Measurements from ENCODE around the gene ZBTB32.

The ZBTB32 gene

DNA sequence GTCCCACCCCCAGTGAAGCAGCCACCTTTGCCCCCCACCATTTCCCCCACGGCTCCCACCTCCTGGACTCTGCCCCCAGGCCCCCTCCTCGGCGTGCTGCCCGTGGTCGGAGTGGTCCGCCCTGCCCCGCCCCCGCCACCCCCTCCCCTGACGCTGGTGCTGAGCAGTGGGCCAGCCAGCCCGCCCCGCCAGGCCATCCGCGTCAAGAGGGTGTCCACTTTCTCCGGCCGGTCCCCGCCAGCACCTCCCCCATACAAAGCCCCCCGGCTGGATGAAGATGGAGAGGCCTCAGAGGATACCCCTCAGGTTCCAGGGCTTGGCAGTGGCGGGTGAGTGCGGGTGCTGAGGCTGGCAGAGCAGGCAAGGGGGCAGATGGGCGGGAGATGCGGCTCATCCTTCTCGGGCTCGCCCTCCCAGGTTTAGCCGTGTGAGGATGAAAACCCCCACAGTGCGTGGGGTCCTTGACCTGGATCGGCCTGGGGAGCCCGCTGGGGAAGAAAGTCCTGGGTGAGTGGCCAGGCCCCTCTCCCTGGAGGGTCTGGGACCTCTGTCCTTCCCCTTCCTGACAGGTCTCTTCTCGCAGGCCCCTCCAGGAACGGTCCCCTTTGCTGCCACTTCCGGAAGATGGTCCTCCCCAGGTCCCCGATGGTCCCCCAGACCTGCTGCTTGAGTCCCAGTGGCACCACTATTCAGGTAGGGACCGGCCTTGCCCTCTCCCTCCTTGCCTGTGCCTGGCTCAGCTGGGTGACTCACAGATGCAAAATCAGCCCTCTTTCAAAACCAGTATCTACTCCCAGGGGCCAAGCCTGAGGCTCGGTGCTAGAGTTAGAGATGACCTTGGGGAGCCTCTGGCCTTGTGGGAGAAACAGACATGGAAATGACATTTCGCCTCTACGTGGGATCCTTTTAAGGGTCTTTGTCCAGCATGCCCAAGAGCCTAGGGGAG, 29.1 kb downstream of the ZBTB32 start:
- H3K27me3 ChIP-seq (ENCODE audit: control insufficient read depth, insufficient read depth, low read length) = no peaks in the 10 kb centered on the region
- H3K36me3 ChIP-seq (ENCODE audit: control insufficient read depth, insufficient read depth, low read length) = no peaks in the 10 kb centered on the region
- no peaks in the 10 kb centered on the region for H3K9me3 ChIP-seq (ENCODE audit: control insufficient read depth, low read length)
- no peak overlapping the region for H3K27ac ChIP-seq
- peaks cover 3% of the 10 kb centered on the region for H3K79me2 ChIP-seq
- no peak overlapping the region for H3K9ac ChIP-seq
- H2AFZ ChIP-seq = no peak overlapping the region
- TF ChIP-seq, protein P1, sequence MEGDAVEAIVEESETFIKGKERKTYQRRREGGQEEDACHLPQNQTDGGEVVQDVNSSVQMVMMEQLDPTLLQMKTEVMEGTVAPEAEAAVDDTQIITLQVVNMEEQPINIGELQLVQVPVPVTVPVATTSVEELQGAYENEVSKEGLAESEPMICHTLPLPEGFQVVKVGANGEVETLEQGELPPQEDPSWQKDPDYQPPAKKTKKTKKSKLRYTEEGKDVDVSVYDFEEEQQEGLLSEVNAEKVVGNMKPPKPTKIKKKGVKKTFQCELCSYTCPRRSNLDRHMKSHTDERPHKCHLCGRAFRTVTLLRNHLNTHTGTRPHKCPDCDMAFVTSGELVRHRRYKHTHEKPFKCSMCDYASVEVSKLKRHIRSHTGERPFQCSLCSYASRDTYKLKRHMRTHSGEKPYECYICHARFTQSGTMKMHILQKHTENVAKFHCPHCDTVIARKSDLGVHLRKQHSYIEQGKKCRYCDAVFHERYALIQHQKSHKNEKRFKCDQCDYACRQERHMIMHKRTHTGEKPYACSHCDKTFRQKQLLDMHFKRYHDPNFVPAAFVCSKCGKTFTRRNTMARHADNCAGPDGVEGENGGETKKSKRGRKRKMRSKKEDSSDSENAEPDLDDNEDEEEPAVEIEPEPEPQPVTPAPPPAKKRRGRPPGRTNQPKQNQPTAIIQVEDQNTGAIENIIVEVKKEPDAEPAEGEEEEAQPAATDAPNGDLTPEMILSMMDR (IDR thresholded peaks at IDR 0.05) = no peak
- no peaks in the 10 kb centered on the region for H3K4me1 ChIP-seq
- H3K4me3 ChIP-seq (ENCODE audit: low read depth, low read length) = no peak overlapping the region
- no peak overlapping the region for H3K4me2 ChIP-seq (ENCODE audit: low read length)

- Histone ChIP-seq H3K4me1 (no peaks in the 10 kb centered on the region), H3K36me3 (ENCODE audit: control insufficient read depth, insufficient read depth, low read length) (no peaks in the 10 kb centered on the region)
Observed at GRCh38 chr19:35734273-35734672, 29.9 kb downstream of the ZBTB32 start.

DNA sequence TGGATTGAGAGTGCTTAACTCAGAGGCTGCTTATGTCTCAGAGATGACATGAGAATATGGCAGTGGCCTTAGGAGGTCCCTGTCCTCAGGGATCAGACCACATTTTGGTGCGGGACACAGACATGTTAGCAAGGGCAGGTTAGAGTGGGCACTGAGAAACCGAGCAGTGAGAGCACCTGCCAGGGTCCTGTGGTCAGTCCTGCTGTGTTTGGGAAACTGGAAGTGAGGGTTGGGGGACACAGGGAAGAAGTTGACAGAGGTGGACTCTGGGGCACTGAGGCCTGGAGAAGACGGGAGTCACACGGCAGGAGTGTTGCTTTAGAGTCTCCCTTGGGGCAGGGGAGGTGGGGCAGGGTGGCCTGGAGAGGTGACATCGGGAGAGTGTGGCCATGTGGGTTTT, 30.5 kb downstream of the ZBTB32 start:
- Histone ChIP-seq H3K9ac (no peak overlapping the region), H3K9me3 (ENCODE audit: control insufficient read depth, low read length) (no peaks in the 10 kb centered on the region), H3K4me3 (ENCODE audit: low read depth, low read length) (no peak overlapping the region), H3K36me3 (ENCODE audit: control insufficient read depth, insufficient read depth, low read length) (no peaks in the 10 kb centered on the region), H3K4me1 (no peaks in the 10 kb centered on the region), H3K27ac (no peak overlapping the region), H3K4me2 (ENCODE audit: low read length) (no peak overlapping the region), H3K27me3 (ENCODE audit: control insufficient read depth, insufficient read depth, low read length) (no peaks in the 10 kb centered on the region), H3K79me2 (peaks cover 3% of the 10 kb centered on the region), H2AFZ (no peak overlapping the region)
- TF ChIP-seq, protein P1 (IDR thresholded peaks at IDR 0.05) = no peak

More at GRCh38 chr19:35734273-35734672, 29.9 kb downstream of the ZBTB32 start:
- Histone ChIP-seq H3K27ac (no peak overlapping the region), H3K4me2 (ENCODE audit: low read length) (no peak overlapping the region), H3K27me3 (ENCODE audit: control insufficient read depth, insufficient read depth, low read length) (no peaks in the 10 kb centered on the region), H3K4me3 (ENCODE audit: low read depth, low read length) (no peak overlapping the region), H3K79me2 (peaks cover 3% of the 10 kb centered on the region), H2AFZ (no peak overlapping the region), H3K9me3 (ENCODE audit: control insufficient read depth, low read length) (no peaks in the 10 kb centered on the region), H3K9ac (no peak overlapping the region)
- TF ChIP-seq, protein P1 (IDR thresholded peaks at IDR 0.05) = no peak

GRCh38 chr19:35736913-35737886, 32.8 kb downstream of the ZBTB32 start:
- Histone ChIP-seq H3K79me2 (no peaks in the 10 kb centered on the region), H3K4me3 (ENCODE audit: low read depth, low read length) (no peak overlapping the region), H3K36me3 (ENCODE audit: control insufficient read depth, insufficient read depth, low read length) (no peaks in the 10 kb centered on the region), H3K4me1 (peaks cover 5% of the 10 kb centered on the region), H2AFZ (no peak overlapping the region), H3K4me2 (ENCODE audit: low read length) (no peak overlapping the region), H3K27ac (no peak overlapping the region), H3K9ac (no peak overlapping the region), H3K9me3 (ENCODE audit: control insufficient read depth, low read length) (no peaks in the 10 kb centered on the region), H3K27me3 (ENCODE audit: control insufficient read depth, insufficient read depth, low read length) (no peaks in the 10 kb centered on the region)
- TF ChIP-seq, protein P1 (IDR thresholded peaks at IDR 0.05) = no peak
